A549 (cell line): ENCODE data around the gene ZNF23.

Experiments used
- BHLHE40 ChIP-seq: IDR thresholded peaks from 2 replicates; pipeline ENCODE4 v1.6.1; 2012; ENCODE audit warnings: low read depth, low read length, inconsistent platforms
- CBX8 ChIP-seq: fragments of 200-600 bp; sonication (generic); IDR thresholded peaks from 2 replicates; pipeline ENCODE4 v1.6.1; 2016
- EP300 ChIP-seq, 2 experiments: fragments of >200 bp; sonication (Bioruptor Twin); formaldehyde crosslinking; IDR thresholded peaks; 2 replicates in 1 of 2; 3 replicates in 1 of 2; pipeline ENCODE4 v1.6.1; 2016 to 2017
- FOSL2 ChIP-seq, 2 experiments: fragments of 450-650 bp in 1 of 2; fragments of >200 bp in 1 of 2; sonication (Bioruptor Twin) in 1 of 2; formaldehyde crosslinking; IDR thresholded peaks; 2 replicates each; pipeline versions ENCODE4 v1.5.0 to v1.6.1; 2016 to 2020; ENCODE audit warnings: mild to moderate bottlenecking in 1 of 2, moderate library complexity in 1 of 2
- MAZ ChIP-seq: fragments of 150-350 bp; IDR thresholded peaks from 2 replicates; pipeline ENCODE4 v1.6.1; 2014; ENCODE audit warnings: antibody characterized with exemption, low read depth, low read length, borderline replicate concordance
- MYC ChIP-seq: IDR thresholded peaks from 2 replicates; pipeline ENCODE4 v1.6.1; 2012; ENCODE audit warnings: mild to moderate bottlenecking, inconsistent platforms, low read length, improper control_type of control experiment, borderline replicate concordance
- NPAS2 ChIP-seq: fragments of 250-450 bp; sonication (Bioruptor Pico); IDR thresholded peaks from 2 replicates; pipeline ENCODE4 v1.8.0; 2022; ENCODE audit warnings: mild to moderate bottlenecking, moderate library complexity, borderline replicate concordance
- POLR2A ChIP-seq: IDR thresholded peaks from 2 replicates; pipeline ENCODE4 v1.6.1; 2012; ENCODE audit warnings: mild to moderate bottlenecking, low read length
- RFX5 ChIP-seq: fragments of 450-650 bp; IDR thresholded peaks from 2 replicates; pipeline ENCODE4 v1.7.1; 2014; ENCODE audit warnings: antibody characterized with exemption, mild to moderate bottlenecking, moderate library complexity
- ZFP36 ChIP-seq: fragments of 450-650 bp; IDR thresholded peaks from 2 replicates; pipeline ENCODE4 v1.6.1; 2014; ENCODE audit warnings: borderline replicate concordance; ENCODE audit not compliant: partially characterized antibody
- TF ChIP-seq, protein P1 (sequence below): fragments of >200 bp; sonication (Bioruptor Twin); formaldehyde crosslinking; IDR thresholded peaks from 3 replicates; pipeline ENCODE4 v1.5.1; 2016

DNA sequence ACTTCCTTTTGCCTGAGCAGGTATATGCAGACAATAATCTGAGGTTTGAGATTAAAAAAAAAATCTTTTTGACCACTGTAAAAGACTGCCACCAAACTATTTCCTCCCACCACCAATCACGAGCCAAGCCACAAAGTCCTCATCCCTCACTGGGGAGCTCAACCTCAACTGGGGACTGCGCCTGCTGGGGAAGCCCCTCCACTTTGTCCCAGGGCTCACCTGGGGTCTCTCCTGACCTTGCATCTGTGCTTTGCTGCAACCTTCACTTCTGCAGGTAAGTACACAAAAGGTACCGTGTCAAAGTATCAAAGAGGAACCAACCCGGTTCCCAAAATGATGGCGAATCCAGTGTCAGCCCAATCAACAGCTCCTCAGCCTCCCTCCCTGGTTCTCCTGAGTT lies 55.7 kb downstream of the ZNF23 start:
- TF ChIP-seq CBX8, result no peak
- TF ChIP-seq, protein P1, sequence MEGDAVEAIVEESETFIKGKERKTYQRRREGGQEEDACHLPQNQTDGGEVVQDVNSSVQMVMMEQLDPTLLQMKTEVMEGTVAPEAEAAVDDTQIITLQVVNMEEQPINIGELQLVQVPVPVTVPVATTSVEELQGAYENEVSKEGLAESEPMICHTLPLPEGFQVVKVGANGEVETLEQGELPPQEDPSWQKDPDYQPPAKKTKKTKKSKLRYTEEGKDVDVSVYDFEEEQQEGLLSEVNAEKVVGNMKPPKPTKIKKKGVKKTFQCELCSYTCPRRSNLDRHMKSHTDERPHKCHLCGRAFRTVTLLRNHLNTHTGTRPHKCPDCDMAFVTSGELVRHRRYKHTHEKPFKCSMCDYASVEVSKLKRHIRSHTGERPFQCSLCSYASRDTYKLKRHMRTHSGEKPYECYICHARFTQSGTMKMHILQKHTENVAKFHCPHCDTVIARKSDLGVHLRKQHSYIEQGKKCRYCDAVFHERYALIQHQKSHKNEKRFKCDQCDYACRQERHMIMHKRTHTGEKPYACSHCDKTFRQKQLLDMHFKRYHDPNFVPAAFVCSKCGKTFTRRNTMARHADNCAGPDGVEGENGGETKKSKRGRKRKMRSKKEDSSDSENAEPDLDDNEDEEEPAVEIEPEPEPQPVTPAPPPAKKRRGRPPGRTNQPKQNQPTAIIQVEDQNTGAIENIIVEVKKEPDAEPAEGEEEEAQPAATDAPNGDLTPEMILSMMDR, result no peak
- TF ChIP-seq MAZ, result no peak
- TF ChIP-seq RFX5, result no peak
- no peak for TF ChIP-seq NPAS2 (CRISPR knock-in tag)
- TF ChIP-seq EP300 (IDR thresholded peaks at IDR 0.05), result no peak
- no peak for TF ChIP-seq FOSL2 (IDR thresholded peaks at IDR 0.05)
- TF ChIP-seq FOSL2 (CRISPR knock-in tag; IDR thresholded peaks at IDR 0.05), result no peak
- TF ChIP-seq MYC, result no peak
- no peak for TF ChIP-seq POLR2A
- no peak for TF ChIP-seq ZFP36
- no peak for TF ChIP-seq BHLHE40
